GM19025 (cell line): ENCODE results near the gene PSMB5.

Experiments
- ATAC-seq: cut with Tn5 transposase; IDR thresholded peaks from one replicate; pipeline ENCODE4 v1.9.1; 2021; ENCODE audit warnings: mild to moderate bottlenecking, low read depth, moderate library complexity; ENCODE audit not compliant: unreplicated experiment

PSMB5 gene

GRCh38 chr14:23045419-23046357, 11.0 kb upstream of the PSMB5 start:
- no peak for ATAC-seq

GRCh38 chr14:23044840-23045239, 10.1 kb upstream of the PSMB5 start:
- no peak for ATAC-seq

GRCh38 chr14:23043754-23044153, 9.1 kb upstream of the PSMB5 start:
- ATAC-seq = no peak

GRCh38 chr14:23043145-23043544, 8.4 kb upstream of the PSMB5 start:
- no peak for ATAC-seq

- ATAC-seq = no peak
Observed at GRCh38 chr14:23042162-23042965, 7.7 kb upstream of the PSMB5 start, which contains the start of gene PSMB11. Gene PSMB11 (plus strand): TSS chr14:23042212. CDS start chr14:23042226, 14 bp downstream.

GRCh38 chr14:23041729-23042128, 7.0 kb upstream of the PSMB5 start:
- ATAC-seq = no peak

- no peak for ATAC-seq
Observed at GRCh38 chr14:23040100-23040499, 5.4 kb upstream of the PSMB5 start.

GRCh38 chr14:23035303-23036144, 824 bp upstream of the PSMB5 start:
- ATAC-seq = no peak

GRCh38 chr14:23033801-23034497, 751 bp downstream of the PSMB5 start:
- ATAC-seq = no peak

GRCh38 chr14:23033251-23033727, 1.4 kb downstream of the PSMB5 start:
- ATAC-seq = no peak

- ATAC-seq = no peak
Observed at GRCh38 chr14:23030936-23031335, 3.8 kb downstream of the PSMB5 start.

GRCh38 chr14:23028799-23029198, 5.9 kb downstream of the PSMB5 start:
- no peak for ATAC-seq

GRCh38 chr14:23025151-23025814, 9.4 kb downstream of the PSMB5 start:
- ATAC-seq = no peak

- ATAC-seq = no peak
Observed at GRCh38 chr14:23024612-23025075, 10.1 kb downstream of the PSMB5 start.

- ATAC-seq = no peak
Observed at GRCh38 chr14:23023795-23024152, 10.9 kb downstream of the PSMB5 start.

GRCh38 chr14:23023022-23023794, 11.5 kb downstream of the PSMB5 start:
- no peak for ATAC-seq

GRCh38 chr14:23021889-23022442, 12.7 kb downstream of the PSMB5 start:
- no peak for ATAC-seq

GRCh38 chr14:23021434-23021833, 13.3 kb downstream of the PSMB5 start:
- ATAC-seq = no peak
